Neutrophil (primary cell): ENCODE results near the gene GRK4.
"Not testable (repeated sequence)": the region's sequence is repeated elsewhere in the genome, so short reads cannot be mapped to it uniquely, and the experiment has no call there.

Experiments
- H3K27ac ChIP-seq: fragments of 200-600 bp; sonication (generic); 2 replicates; pipeline ENCODE4 v1.5.1; 2016; ENCODE audit warnings: mild to moderate bottlenecking, moderate library complexity
- H3K27me3 ChIP-seq: fragments of 200-600 bp; sonication (generic); 2 replicates; pipeline ENCODE4 v1.6.0; 2016; ENCODE audit warnings: mild to moderate bottlenecking
- H3K36me3 ChIP-seq: fragments of 200-600 bp; sonication (generic); 2 replicates; pipeline ENCODE4 v1.5.1; 2017
- H3K4me1 ChIP-seq, 2 experiments: fragments of 200-600 bp in 1 of 2; sonication (generic) in 1 of 2; 1 replicate in 1 of 2; 2 replicates in 1 of 2; pipeline versions ENCODE4 v1.5.1 to v1.6.1; 2013 to 2016; ENCODE audit warnings: low read depth in 1 of 2, low read length in 1 of 2, mild to moderate bottlenecking in 1 of 2, moderate library complexity in 1 of 2; ENCODE audit not compliant: control insufficient read depth in 1 of 2, insufficient read depth in 1 of 2
- H3K4me3 ChIP-seq, 2 experiments: fragments of 200-600 bp in 1 of 2; sonication (generic) in 1 of 2; 1 replicate in 1 of 2; 2 replicates in 1 of 2; pipeline ENCODE4 v1.5.1; 2013 to 2016; ENCODE audit warnings: low read depth in 1 of 2, low read length in 1 of 2, mild to moderate bottlenecking in 1 of 2, moderate library complexity in 1 of 2
- H3K9me3 ChIP-seq: fragments of 200-600 bp; sonication (generic); 2 replicates; pipeline ENCODE4 v1.5.1; 2016
- CTCF ChIP-seq: fragments of 200-600 bp; sonication (generic); IDR thresholded peaks from 2 replicates; pipeline ENCODE4 v1.5.1; 2016; ENCODE audit warnings: antibody characterized with exemption

GRK4 gene

GRCh38 chr4:2954358-2955185, 8.8 kb upstream of the GRK4 start:
- peaks cover 18% of the 10 kb centered on the region for H3K36me3 ChIP-seq
- no peak for TF ChIP-seq CTCF
- H3K27ac ChIP-seq = peak overlapping the region; percentile 53

GRCh38 chr4:2955186-2956044, 8.0 kb upstream of the GRK4 start:
- Histone ChIP-seq H3K27ac (peak overlapping the region; percentile 31), H3K36me3 (peaks cover 11% of the 10 kb centered on the region)
- peak; percentile 14 for TF ChIP-seq CTCF

More at GRCh38 chr4:2954358-2955185, 8.8 kb upstream of the GRK4 start:
- Histone ChIP-seq H3K9me3 (no peaks in the 10 kb centered on the region), H3K27me3 (no peaks in the 10 kb centered on the region), H3K4me1 (no peaks in the 10 kb centered on the region), H3K4me3 (no peak overlapping the region)

GRCh38 chr4:2958446-2958845, 4.9 kb upstream of the GRK4 start:
- Histone ChIP-seq H3K27ac (no peak overlapping the region), H3K9me3 (no peaks in the 10 kb centered on the region), H3K36me3 (no peaks in the 10 kb centered on the region), H3K4me3 (no peak overlapping the region), H3K27me3 (no peaks in the 10 kb centered on the region), H3K4me1 (peaks cover 16 to 19% of the 10 kb centered on the region in 2 experiments)
- no peak for TF ChIP-seq CTCF

More at GRCh38 chr4:2955186-2956044, 8.0 kb upstream of the GRK4 start:
- not testable (repeated sequence) for H3K4me1 ChIP-seq, H3K9me3 ChIP-seq, H3K27me3 ChIP-seq, H3K4me3 ChIP-seq

- Histone ChIP-seq H3K4me1 (peaks cover 24 to 27% of the 10 kb centered on the region in 2 experiments), H3K27me3 (peaks cover 14% of the 10 kb centered on the region)
- not testable (repeated sequence) for H3K4me3 ChIP-seq, H3K36me3 ChIP-seq, H3K9me3 ChIP-seq, H3K27ac ChIP-seq
These were observed 2.9 kb upstream of the GRK4 start for GRCh38 chr4:2960450-2960849.

- peaks cover 14% of the 10 kb centered on the region for H3K27me3 ChIP-seq
- no peaks in the 10 kb centered on the region for H3K36me3 ChIP-seq
- H3K4me1 ChIP-seq = peaks cover 24 to 27% of the 10 kb centered on the region in 2 experiments
- TF ChIP-seq CTCF = no peak
- H3K27ac ChIP-seq = peak overlapping the region; percentile 8
- no peaks in the 10 kb centered on the region for H3K9me3 ChIP-seq
- H3K4me3 ChIP-seq = no peak overlapping the region
These were observed 2.0 kb upstream of the GRK4 start for GRCh38 chr4:2961421-2961810.
